Mesenteric fat pad (tissue), 1 donor: Measurements from ENCODE around the gene SORCS2. TPM values are rescaled to one million over a fixed set of nuclear protein-coding genes. Genes with fewer than 3 reads are reported as not detected.

ENCODE experiments used
- DNase-seq: peaks from one replicate; pipeline ENCODE4 v3.0.0-alpha.2; 2020; ENCODE audit warnings: low spot score
- total RNA-seq: library from RNA; stranded (reverse); fragmentation: NEBNext Ultra II Directional; extraction: Animal tissue kit (Norgen Biotek cat#: 25700); gene quantifications from one replicate; pipeline ENCODE4 v1.2.1, GENCODE V29; 2021
- donor health status: DM: yes; HTN: yes; CAD: no.

Gene SORCS2
- total RNA-seq, 1 donor from 2014 or later: 1.9 TPM

GRCh38 chr4:7733801-7734650 lies 541.7 kb downstream of the SORCS2 start:
- no peak for DNase-seq

- DNase-seq: no peak
These were observed 542.4 kb downstream of the SORCS2 start for GRCh38 chr4:7734651-7735260.

GRCh38 chr4:7735395-7735794 lies 543.1 kb downstream of the SORCS2 start:
- no peak for DNase-seq

- no peak for DNase-seq
These were observed 543.6 kb downstream of the SORCS2 start for GRCh38 chr4:7735961-7736360.

GRCh38 chr4:7736436-7737267 lies 544.3 kb downstream of the SORCS2 start:
- no peak for DNase-seq

GRCh38 chr4:7737268-7737645 lies 544.9 kb downstream of the SORCS2 start:
- no peak for DNase-seq

- DNase-seq: no peak
These were observed 545.6 kb downstream of the SORCS2 start for GRCh38 chr4:7737752-7738457.

GRCh38 chr4:7738458-7739076 lies 546.2 kb downstream of the SORCS2 start:
- DNase-seq: no peak

- no peak for DNase-seq
These were observed 547.0 kb downstream of the SORCS2 start for GRCh38 chr4:7739077-7739917.

- no peak for DNase-seq
These were observed 547.9 kb downstream of the SORCS2 start for GRCh38 chr4:7739918-7740865.

- DNase-seq: no peak
These were observed 548.7 kb downstream of the SORCS2 start for GRCh38 chr4:7740866-7741525.

GRCh38 chr4:7741946-7742806 lies 549.8 kb downstream of the SORCS2 start:
- no peak for DNase-seq

- DNase-seq: no peak
These were observed 550.5 kb downstream of the SORCS2 start for GRCh38 chr4:7742807-7743280.

- no peak for DNase-seq
These were observed 551.9 kb downstream of the SORCS2 start for GRCh38 chr4:7744142-7744804.

GRCh38 chr4:7745301-7745885 lies 553.1 kb downstream of the SORCS2 start:
- DNase-seq: no peak
